Upper lobe of left lung (tissue), 6 donors: Measurements from ENCODE around the gene MYO15B. TPM values are rescaled to one million over a fixed set of nuclear protein-coding genes. Genes with fewer than 3 reads are reported as not detected.

Experiments used
- ATAC-seq, 2 donors: fragments of 200-7000 bp; cut with Tn5 transposase; one replicate each; pipeline ENCODE4 v1.9.1; 2022; ENCODE audit warnings: mild to moderate bottlenecking in 2 of 2, moderate library complexity in 2 of 2; ENCODE audit not compliant: low FRiP score in 2 of 2
- DNase-seq, 2 donors: peaks; one replicate each; pipeline ENCODE4 v3.0.0-alpha.2; 2019 to 2020
- H3K27ac ChIP-seq, 4 donors: fragments of 200-600 bp; sonication (generic); one replicate each; pipeline ENCODE4 v1.5.1; 2016 to 2019
- H3K27me3 ChIP-seq, 4 donors: fragments of 200-600 bp; sonication (generic); one replicate each; pipeline ENCODE4 v1.5.1; 2017 to 2019
- H3K36me3 ChIP-seq, 4 donors: fragments of 200-600 bp; sonication (generic); one replicate each; pipeline ENCODE4 v1.5.1; 2016 to 2019
- H3K4me1 ChIP-seq, 4 donors: fragments of 200-600 bp; sonication (generic); one replicate each; pipeline ENCODE4 v1.5.1; 2018 to 2019
- H3K4me3 ChIP-seq, 4 donors: fragments of 200-600 bp; sonication (generic); one replicate each; pipeline ENCODE4 v1.5.1; 2017 to 2019; ENCODE audit warnings: mild to moderate bottlenecking in 2 of 4, moderate library complexity in 1 of 4
- H3K9me3 ChIP-seq, 4 donors: fragments of 200-600 bp; sonication (generic); one replicate each; pipeline ENCODE4 v1.5.1; 2018 to 2019
- EP300 ChIP-seq, 4 donors: sonication (generic); formaldehyde crosslinking; IDR thresholded peaks; one replicate each; pipeline ENCODE4 v1.5.1; 2017; ENCODE audit warnings: antibody characterized with exemption in 4 of 4, control low read depth in 2 of 4
- POLR2A ChIP-seq, 4 donors: fragments of 450-650 bp; IDR thresholded peaks; one replicate each; pipeline ENCODE4 v1.5.1; 2016 to 2017; ENCODE audit warnings: antibody characterized with exemption in 4 of 4, mild to moderate bottlenecking in 2 of 4
- POLR2AphosphoS5 ChIP-seq, 2 donors: sonication (generic); formaldehyde crosslinking; IDR thresholded peaks; one replicate each; pipeline ENCODE4 v1.5.1; 2017; ENCODE audit warnings: antibody characterized with exemption in 2 of 2
- WGBS, 2 donors: methylation state at CpG; one replicate each; pipeline ENCODE4 v1.1.5; 2017 to 2018; 5-methylcytosine and 5-hydroxymethylcytosine counted together
- total RNA-seq, 6 donors: library from RNA; depleted of rRNA in 4 of 6; stranded (reverse); fragments of >200 nt in 4 of 6; gene quantifications; one replicate each; pipeline versions ENCODE4 v1.1.0 to v1.2.1, GENCODE V29; 2016 to 2021
- TF ChIP-seq, protein P1 (sequence below), 6 experiments: fragments of 450-650 bp in 4 of 6; fragments of 200-600 bp in 2 of 6; sonication (generic) in 2 of 6; IDR thresholded peaks; one replicate each; pipeline ENCODE4 v1.5.1; 2016 to 2019; ENCODE audit warnings: antibody characterized with exemption in 6 of 6
- donor health status: DM: no; HTN: no; CAD: no; lungs with moderate emphysema.
- donor health status: DM: no; HTN: yes; CAD: no; lungs with severe emphysema.

Gene MYO15B
- total RNA-seq, 6 donors from 2014 or later, result 89.8 to 592 (median 183) TPM

DNA sequence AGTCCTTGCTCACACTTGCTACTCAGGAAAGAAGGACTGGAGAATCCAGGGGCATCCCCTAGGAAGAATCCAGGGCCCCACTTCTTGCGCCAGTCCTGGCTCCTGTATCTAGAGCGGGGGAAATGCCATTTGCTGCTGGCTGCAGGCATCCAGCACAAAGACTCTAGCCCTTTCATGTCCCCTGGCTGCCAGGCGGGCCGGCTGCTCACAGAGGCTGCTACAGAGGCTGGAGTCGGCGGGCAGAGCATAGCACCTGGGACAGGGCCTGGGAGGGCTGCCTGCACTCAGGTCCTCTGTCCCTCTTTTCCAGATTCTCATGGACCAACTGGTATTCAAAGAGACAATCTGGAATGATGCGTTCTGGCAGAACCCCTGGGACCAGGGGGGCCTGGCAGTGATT lies 59.5 kb downstream of the MYO15B start:
- 91 to 100% methylated on average over 1 to 7 of the region's 7 CpGs for WGBS, 2 donors
- no peak overlapping the region for H3K4me3 ChIP-seq

DNA sequence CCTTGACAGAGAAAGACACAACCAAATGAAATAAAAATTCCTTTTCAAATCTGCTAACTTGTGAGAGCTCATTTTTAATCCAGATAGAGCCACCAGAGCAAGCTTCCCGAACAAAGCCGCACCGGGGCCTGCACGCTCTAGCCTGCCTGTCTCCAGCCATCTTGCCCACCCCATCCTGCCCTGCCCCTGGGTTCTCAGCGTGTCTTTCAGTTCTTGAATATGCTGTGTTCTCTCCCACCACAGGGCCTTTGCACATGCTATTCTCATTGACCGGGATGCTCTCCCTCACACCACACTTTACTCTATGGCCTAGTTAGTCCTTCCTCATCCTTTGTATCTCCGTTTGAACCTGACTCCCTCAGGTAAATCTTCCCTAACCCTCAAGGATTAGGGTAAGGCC lies 60.3 kb downstream of the MYO15B start:
- peaks cover 10 to 27% (median 15%) of the 10 kb centered on the region in 4 donors for H3K4me1 ChIP-seq
- no peaks in the 10 kb centered on the region for H3K27me3 ChIP-seq
- no peaks in the 10 kb centered on the region for H3K9me3 ChIP-seq
- no peak overlapping the region for H3K27ac ChIP-seq
- no peak overlapping the region for H3K4me3 ChIP-seq
- peaks cover 11 to 37% (median 23%) of the 10 kb centered on the region in 4 donors for H3K36me3 ChIP-seq
- ATAC-seq (no peak), DNase-seq (peak in 1 of 2 donors; percentile 46)
- TF ChIP-seq EP300 (IDR thresholded peaks at IDR 0.05) (no peak), POLR2AphosphoS5 (IDR thresholded peaks at IDR 0.05) (no peak), POLR2A (IDR thresholded peaks at IDR 0.05) (no peak)
- TF ChIP-seq, protein P1, sequence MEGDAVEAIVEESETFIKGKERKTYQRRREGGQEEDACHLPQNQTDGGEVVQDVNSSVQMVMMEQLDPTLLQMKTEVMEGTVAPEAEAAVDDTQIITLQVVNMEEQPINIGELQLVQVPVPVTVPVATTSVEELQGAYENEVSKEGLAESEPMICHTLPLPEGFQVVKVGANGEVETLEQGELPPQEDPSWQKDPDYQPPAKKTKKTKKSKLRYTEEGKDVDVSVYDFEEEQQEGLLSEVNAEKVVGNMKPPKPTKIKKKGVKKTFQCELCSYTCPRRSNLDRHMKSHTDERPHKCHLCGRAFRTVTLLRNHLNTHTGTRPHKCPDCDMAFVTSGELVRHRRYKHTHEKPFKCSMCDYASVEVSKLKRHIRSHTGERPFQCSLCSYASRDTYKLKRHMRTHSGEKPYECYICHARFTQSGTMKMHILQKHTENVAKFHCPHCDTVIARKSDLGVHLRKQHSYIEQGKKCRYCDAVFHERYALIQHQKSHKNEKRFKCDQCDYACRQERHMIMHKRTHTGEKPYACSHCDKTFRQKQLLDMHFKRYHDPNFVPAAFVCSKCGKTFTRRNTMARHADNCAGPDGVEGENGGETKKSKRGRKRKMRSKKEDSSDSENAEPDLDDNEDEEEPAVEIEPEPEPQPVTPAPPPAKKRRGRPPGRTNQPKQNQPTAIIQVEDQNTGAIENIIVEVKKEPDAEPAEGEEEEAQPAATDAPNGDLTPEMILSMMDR (IDR thresholded peaks at IDR 0.05), result no peak
- WGBS, 2 donors, result 97% methylated on average over 7 of the region's 7 CpGs

More for the DNA sequence above, 59.5 kb downstream of the MYO15B start:
- H3K4me1 ChIP-seq, result peaks cover 10 to 33% (median 21%) of the 10 kb centered on the region in 4 donors
- DNase-seq (peak in 1 of 2 donors; percentile 59), ATAC-seq (no peak)
- TF ChIP-seq EP300 (IDR thresholded peaks at IDR 0.05), result no peak
- no peak for TF ChIP-seq POLR2A (IDR thresholded peaks at IDR 0.05)
- peaks cover 11 to 30% (median 23%) of the 10 kb centered on the region in 4 donors for H3K36me3 ChIP-seq
- H3K9me3 ChIP-seq, result no peaks in the 10 kb centered on the region
- no peaks in the 10 kb centered on the region for H3K27me3 ChIP-seq
- H3K27ac ChIP-seq, result peak overlapping the region; percentile 87 to 93 (median 91)

DNA sequence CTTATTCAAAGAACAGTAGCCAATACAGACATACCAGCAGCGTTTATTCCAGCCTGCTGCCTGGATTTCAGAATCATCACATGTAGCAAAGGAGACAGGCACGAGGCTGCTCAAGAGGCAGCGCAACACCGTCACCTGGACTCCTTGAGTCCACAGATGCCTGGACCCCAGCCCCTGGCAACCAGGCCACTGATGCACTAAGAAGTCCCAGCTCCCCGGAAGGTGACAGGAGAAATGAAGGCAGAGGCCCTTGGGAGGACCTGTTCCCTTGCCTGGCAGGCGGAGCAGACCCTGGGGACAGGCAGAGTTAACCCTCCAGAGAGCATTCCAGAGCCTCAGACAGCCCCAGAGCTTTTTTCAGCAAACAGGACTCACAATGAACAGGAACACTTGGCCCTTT lies 62.1 kb downstream of the MYO15B start:
- Histone ChIP-seq H3K36me3 (peaks cover 11 to 44% (median 24%) of the 10 kb centered on the region in 4 donors), H3K4me3 (no peak overlapping the region), H3K4me1 (peaks cover 8 to 22% (median 10%) of the 10 kb centered on the region in 4 donors), H3K27me3 (no peaks in the 10 kb centered on the region), H3K27ac (no peak overlapping the region), H3K9me3 (no peaks in the 10 kb centered on the region)
- 94 to 97% methylated on average over 5 to 6 of the region's 6 CpGs for WGBS, 2 donors
- no peak for TF ChIP-seq POLR2A (IDR thresholded peaks at IDR 0.05)
- TF ChIP-seq POLR2AphosphoS5 (IDR thresholded peaks at IDR 0.05), result no peak
- TF ChIP-seq EP300 (IDR thresholded peaks at IDR 0.05), result no peak
- TF ChIP-seq, protein P1 (IDR thresholded peaks at IDR 0.05), result no peak
- DNase-seq, result no peak
- ATAC-seq, result no peak

DNA sequence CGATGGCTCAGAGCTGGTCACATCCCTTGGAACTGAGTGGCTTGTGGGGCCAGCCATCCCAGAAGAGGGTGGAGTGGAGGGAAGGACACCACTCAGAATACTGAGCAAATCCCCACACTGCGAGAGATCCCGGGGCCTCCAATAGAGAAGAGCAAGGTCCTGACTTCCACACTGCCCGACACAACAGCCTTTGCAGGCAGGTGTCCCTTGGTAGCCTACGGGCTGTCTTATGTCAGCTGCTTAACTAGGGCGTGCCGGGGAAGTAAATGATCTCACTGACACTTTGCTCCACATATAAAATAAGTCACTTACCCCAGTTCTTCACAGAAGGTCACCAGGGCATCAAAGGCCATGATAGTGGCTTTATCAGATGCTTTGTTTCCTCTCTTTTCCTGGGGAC lies 63.3 kb downstream of the MYO15B start:
- Histone ChIP-seq H3K9me3 (no peaks in the 10 kb centered on the region), H3K4me3 (no peak overlapping the region), H3K27ac (no peak overlapping the region), H3K36me3 (peaks cover 11 to 48% (median 30%) of the 10 kb centered on the region in 4 donors), H3K27me3 (no peaks in the 10 kb centered on the region), H3K4me1 (peaks cover 5 to 14% (median 7%) of the 10 kb centered on the region in 4 donors)
- TF ChIP-seq EP300 (IDR thresholded peaks at IDR 0.05) (no peak), POLR2A (IDR thresholded peaks at IDR 0.05) (no peak), POLR2AphosphoS5 (IDR thresholded peaks at IDR 0.05) (no peak)
- TF ChIP-seq, protein P1 (IDR thresholded peaks at IDR 0.05), result no peak
- ATAC-seq (no peak), DNase-seq (no peak)
- WGBS, 2 donors, result 98 to 99% methylated on average over 5 to 7 of the region's 7 CpGs

DNA sequence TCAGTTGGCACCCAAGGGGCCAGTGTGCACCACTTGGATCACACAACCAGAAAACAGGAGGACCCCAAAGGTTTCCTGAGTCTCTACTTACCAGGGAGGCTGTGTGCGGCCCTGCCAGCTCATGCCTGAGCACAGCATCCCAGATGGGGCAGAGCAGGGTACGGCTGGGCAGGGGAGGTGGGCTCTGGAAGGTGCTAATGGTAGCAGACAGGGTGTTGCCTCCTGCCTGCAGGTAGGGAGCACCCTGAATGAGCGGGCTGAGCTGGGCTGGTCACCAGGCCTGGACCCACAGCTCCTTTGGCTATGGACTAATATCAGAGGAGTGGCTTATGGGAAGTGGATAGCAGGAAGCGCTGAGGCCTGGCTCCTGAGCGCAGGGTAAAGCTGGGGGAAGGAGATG lies 64.7 kb downstream of the MYO15B start:
- ATAC-seq (no peak), DNase-seq (peak in 1 of 2 donors; percentile 28)
- Histone ChIP-seq H3K36me3 (peaks cover 11 to 59% (median 32%) of the 10 kb centered on the region in 4 donors), H3K4me1 (no peaks in the 10 kb centered on the region), H3K27ac (no peak overlapping the region), H3K9me3 (no peaks in the 10 kb centered on the region), H3K27me3 (no peaks in the 10 kb centered on the region), H3K4me3 (no peak overlapping the region)
- no peak for TF ChIP-seq EP300 (IDR thresholded peaks at IDR 0.05)
- 94 to 97% methylated on average over 5 of the region's 5 CpGs for WGBS, 2 donors

DNA sequence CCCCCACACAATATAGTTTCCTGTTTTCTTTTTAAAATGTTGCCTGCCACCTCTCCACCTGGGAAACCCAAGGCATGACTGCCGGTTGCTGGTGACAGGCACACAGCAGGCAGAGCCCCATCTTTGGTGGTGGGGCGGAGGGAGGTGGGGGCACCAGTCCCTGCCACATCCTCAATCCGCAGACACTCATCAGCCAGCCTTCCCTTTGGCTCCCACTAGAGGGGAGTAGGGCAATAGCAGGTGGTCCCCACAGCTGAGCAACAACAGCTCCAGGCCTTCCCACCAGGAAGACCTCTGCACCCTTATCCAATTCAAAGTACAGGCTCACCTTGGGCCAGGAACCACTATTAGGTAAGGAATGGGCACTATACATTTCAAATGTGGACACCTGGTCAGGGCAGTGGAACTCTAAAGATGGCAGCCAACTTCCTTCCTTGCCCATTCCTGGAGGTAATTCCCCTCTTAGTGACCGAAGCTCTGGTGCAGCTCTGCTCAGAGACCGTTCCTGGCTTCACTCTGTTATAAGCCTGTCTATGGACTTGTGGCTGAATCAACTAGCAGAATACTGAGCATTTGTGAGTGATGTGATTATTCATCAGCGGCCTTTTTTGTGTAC lies 65.4 kb downstream of the MYO15B start:
- no peaks in the 10 kb centered on the region for H3K27me3 ChIP-seq
- H3K4me1 ChIP-seq, result no peaks in the 10 kb centered on the region
- no peak overlapping the region for H3K4me3 ChIP-seq
- H3K9me3 ChIP-seq, result no peaks in the 10 kb centered on the region
- no peak overlapping the region for H3K27ac ChIP-seq
- 64 to 68% methylated on average over 6 of the region's 6 CpGs for WGBS, 2 donors
- H3K36me3 ChIP-seq, result peaks cover 11 to 66% (median 32%) of the 10 kb centered on the region in 4 donors
- TF ChIP-seq EP300 (IDR thresholded peaks at IDR 0.05) (no peak), POLR2AphosphoS5 (IDR thresholded peaks at IDR 0.05) (no peak), POLR2A (IDR thresholded peaks at IDR 0.05) (no peak)
- TF ChIP-seq, protein P1 (IDR thresholded peaks at IDR 0.05), result peak; percentile 30 to 69 (median 58)
- ATAC-seq, result no peak
- DNase-seq, result no peak
